Chondrocyte (in vitro differentiated cells): ENCODE measurements around the gene ANKRD12. TPM values are rescaled to one million over a fixed set of nuclear protein-coding genes. Genes with fewer than 3 reads are reported as not detected.

ENCODE experiments used
- DNase-seq: peaks from one replicate; pipeline ENCODE4 v3.0.0; 2021; ENCODE audit warnings: mixed read lengths, low spot score
- H3K27ac Mint-ChIP-seq: one replicate; pipeline ENCODE4 v1.8.0; 2021; ENCODE audit warnings: mild to moderate bottlenecking, moderate library complexity, mixed read lengths; ENCODE audit not compliant: unreplicated experiment
- H3K27me3 Mint-ChIP-seq: 2 replicates; pipeline ENCODE4 v1.8.0; 2021; ENCODE audit warnings: low read depth, mixed read lengths
- H3K36me3 Mint-ChIP-seq: 2 replicates; pipeline ENCODE4 v1.8.0; 2021; ENCODE audit warnings: low read depth, mixed read lengths
- H3K4me1 Mint-ChIP-seq: 2 replicates; pipeline ENCODE4 v1.8.0; 2021; ENCODE audit warnings: low read depth, mild to moderate bottlenecking, mixed read lengths
- H3K4me3 Mint-ChIP-seq: one replicate; pipeline ENCODE4 v1.8.0; 2021; ENCODE audit warnings: mild to moderate bottlenecking, moderate library complexity, mixed read lengths; ENCODE audit not compliant: unreplicated experiment
- H3K9me3 Mint-ChIP-seq: 2 replicates; pipeline ENCODE4 v1.8.0; 2021; ENCODE audit warnings: low read depth, mixed read lengths
- CTCF ChIP-seq: fragments of 200-600 bp; sonication (generic); IDR thresholded peaks from 2 replicates; pipeline ENCODE4 v1.5.0; 2021; ENCODE audit warnings: antibody characterized with exemption, mild to moderate bottlenecking, moderate library complexity
- total RNA-seq: library from RNA; stranded (reverse); gene quantifications from 3 replicates; pipeline ENCODE4 v1.2.1, GENCODE V29; 2021

The ANKRD12 gene
- total RNA-seq, 1 donor from 2014 or later: 34.0 TPM

DNA sequence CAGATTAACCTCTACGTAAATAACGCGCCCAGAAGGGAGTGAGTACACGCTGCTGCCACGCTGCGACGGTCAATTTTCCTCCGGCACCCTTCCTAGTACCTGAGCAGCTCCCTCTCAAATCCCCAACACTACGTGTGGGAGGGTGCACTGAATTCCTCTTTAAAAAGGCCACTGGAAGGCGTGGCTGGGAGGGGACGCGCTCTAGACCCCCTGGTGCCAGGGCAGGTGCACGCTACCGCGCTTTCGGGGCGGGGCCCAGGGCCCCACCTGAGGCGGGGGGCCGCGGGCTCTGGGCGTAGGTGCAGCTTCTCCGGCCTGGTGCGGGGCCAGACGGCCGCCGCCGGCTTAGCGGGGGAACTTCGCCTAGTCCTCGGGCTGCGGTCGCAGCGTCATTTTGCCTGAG lies 668 bp upstream of the ANKRD12 start:
- H3K4me1 Mint-ChIP-seq: peaks cover 42% of the 10 kb centered on the region
- H3K9me3 Mint-ChIP-seq: no peaks in the 10 kb centered on the region
- no peak for TF ChIP-seq CTCF
- peak overlapping the region; percentile 97 for H3K4me3 Mint-ChIP-seq
- peak overlapping the region; percentile 98 for H3K27ac Mint-ChIP-seq
- no peaks in the 10 kb centered on the region for H3K36me3 Mint-ChIP-seq
- H3K27me3 Mint-ChIP-seq: no peaks in the 10 kb centered on the region
- peak; percentile 86 for DNase-seq

- H3K36me3 Mint-ChIP-seq: no peaks in the 10 kb centered on the region
- H3K27me3 Mint-ChIP-seq: no peaks in the 10 kb centered on the region
- H3K27ac Mint-ChIP-seq: peak overlapping the region; percentile 96
- H3K4me1 Mint-ChIP-seq: peaks cover 55% of the 10 kb centered on the region
- H3K4me3 Mint-ChIP-seq: peak overlapping the region; percentile 97
- TF ChIP-seq CTCF: no peak
- no peak for DNase-seq
- H3K9me3 Mint-ChIP-seq: no peaks in the 10 kb centered on the region
These were observed 836 bp downstream of the ANKRD12 start for GRCh38 chr18:9137168-9138066.

- no peak for DNase-seq
- Mint-ChIP-seq H3K9me3 (no peaks in the 10 kb centered on the region), H3K27me3 (no peaks in the 10 kb centered on the region), H3K27ac (peak overlapping the region; percentile 25), H3K4me1 (peaks cover 49% of the 10 kb centered on the region), H3K4me3 (no peak overlapping the region), H3K36me3 (no peaks in the 10 kb centered on the region)
- no peak for TF ChIP-seq CTCF
These were observed 2.9 kb downstream of the ANKRD12 start for GRCh38 chr18:9139400-9140039.

DNA sequence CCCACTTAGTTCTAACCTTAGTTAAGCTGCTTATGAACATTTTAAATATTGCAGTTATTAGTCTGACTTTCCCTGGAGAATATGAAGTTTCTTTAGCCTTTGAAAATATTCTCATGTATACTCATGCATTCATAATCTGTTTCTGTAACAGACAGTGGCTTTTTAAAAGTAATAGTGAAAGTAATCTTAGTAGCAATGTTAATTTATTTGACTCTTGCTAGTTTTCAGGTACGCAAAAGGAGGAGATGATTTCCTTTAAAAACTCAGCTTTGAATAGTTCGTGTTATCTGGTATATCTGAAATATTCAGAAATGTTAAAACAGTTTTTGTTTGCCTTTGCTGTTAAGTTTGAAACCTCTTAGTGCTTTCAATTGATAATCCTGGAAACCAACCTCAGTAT lies 3.8 kb downstream of the ANKRD12 start:
- Mint-ChIP-seq H3K4me1 (peaks cover 50% of the 10 kb centered on the region), H3K36me3 (no peaks in the 10 kb centered on the region), H3K4me3 (no peak overlapping the region), H3K9me3 (no peaks in the 10 kb centered on the region), H3K27me3 (no peaks in the 10 kb centered on the region), H3K27ac (peak overlapping the region; percentile 39)
- no peak for DNase-seq
- no peak for TF ChIP-seq CTCF

DNA sequence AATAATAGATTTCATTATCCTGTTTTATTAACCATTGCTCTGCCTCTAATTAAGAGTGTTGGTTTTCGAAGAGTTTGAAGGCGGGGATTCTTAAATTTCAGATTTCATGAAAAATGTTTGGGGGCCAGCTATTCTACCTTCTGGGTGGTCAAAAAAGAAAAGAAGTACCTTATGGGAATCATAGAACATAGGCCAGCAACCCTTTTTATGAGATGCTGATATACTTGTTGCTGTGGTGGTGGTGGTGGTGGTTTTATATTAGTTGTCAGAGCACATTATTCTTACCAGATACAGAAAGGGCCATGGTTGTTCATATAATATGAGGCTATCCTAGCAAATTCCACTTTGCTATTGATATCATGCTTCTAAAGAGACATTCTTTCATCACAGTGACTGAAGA lies 4.4 kb downstream of the ANKRD12 start:
- no peak for DNase-seq
- no peak for TF ChIP-seq CTCF
- no peak overlapping the region for H3K4me3 Mint-ChIP-seq
- H3K4me1 Mint-ChIP-seq: peaks cover 51% of the 10 kb centered on the region
- H3K27me3 Mint-ChIP-seq: no peaks in the 10 kb centered on the region
- H3K9me3 Mint-ChIP-seq: no peaks in the 10 kb centered on the region
- H3K27ac Mint-ChIP-seq: no peak overlapping the region
- H3K36me3 Mint-ChIP-seq: no peaks in the 10 kb centered on the region
